NCI-H1436 treated with DMSO at 0.1 percent for 48 hours (cell line): ENCODE measurements around the gene RAPGEF5.

Experiments
- DNase-seq: peaks from one replicate; lab custom pipeline; 2025; lab: John Stamatoyannopoulos, UW

RAPGEF5 gene

DNA sequence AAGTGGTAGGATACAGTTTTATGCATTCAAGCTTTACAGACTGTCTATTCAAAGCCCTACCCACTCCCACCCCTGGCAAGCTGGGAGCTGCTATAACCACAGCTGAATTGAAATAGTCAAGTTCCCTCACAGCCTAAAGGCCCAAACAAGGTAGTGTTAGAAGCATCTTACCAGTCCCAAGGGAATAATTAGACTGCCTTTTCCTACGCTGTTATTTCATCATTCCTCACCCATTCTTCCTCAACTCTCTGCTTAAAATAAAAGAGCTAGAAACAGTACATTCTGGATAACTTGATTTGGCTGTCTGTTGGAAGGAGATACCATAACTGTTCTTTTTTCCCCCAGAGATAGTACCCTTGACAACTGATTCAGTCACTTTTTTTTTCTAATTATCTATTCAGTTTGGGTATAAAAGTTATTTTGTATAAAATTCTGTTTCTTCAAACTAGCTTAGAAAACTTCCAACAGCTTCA, 54.0 kb downstream of the RAPGEF5 start:
- no peak for DNase-seq

- DNase-seq, result no peak
Measured at GRCh38 chr7:22302193-22302592, 54.8 kb downstream of the RAPGEF5 start.

DNA sequence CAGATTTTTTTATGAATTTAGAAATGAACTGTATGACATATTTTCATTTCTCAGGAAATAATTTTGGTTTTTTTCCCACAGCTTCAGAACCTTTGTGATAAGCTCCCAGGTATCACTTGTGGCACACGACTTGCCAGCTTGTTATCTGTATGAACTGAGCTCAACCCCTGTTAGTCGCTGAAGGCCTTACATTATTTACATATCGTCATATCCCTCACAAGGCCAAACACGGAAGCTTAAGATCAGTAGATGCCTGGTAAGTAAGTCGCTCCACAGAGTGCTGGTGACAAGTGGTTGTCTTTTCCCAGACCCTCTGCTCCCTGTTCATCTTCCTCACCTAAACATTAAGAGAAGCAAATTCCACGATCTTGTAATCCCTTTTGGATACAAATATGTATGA, 55.2 kb downstream of the RAPGEF5 start:
- DNase-seq, result no peak

GRCh38 chr7:22300839-22301238, 56.1 kb downstream of the RAPGEF5 start:
- DNase-seq, result no peak

DNA sequence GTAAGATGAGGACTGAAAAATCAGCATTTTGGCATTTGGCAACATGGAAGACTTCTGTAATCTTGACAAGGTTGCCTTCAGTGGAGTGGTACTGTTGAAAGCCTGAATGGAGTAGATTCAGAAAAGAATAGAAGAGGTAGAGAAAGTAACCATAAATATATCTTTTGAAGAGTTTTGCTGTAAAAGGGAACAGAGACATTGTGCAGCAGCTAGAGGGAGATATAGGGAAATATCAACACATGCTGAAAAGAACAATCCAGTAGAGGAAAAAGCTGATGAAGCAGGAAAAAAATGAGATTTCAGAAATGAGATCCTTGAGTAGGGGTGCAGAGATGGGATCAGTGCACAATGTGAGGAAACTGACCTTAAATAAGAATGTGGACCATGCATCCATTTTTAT, 60.0 kb downstream of the RAPGEF5 start:
- no peak for DNase-seq

GRCh38 chr7:22296265-22296566, 60.7 kb downstream of the RAPGEF5 start:
- no peak for DNase-seq

- DNase-seq, result no peak
Measured at GRCh38 chr7:22295402-22296264, 61.3 kb downstream of the RAPGEF5 start.

DNA sequence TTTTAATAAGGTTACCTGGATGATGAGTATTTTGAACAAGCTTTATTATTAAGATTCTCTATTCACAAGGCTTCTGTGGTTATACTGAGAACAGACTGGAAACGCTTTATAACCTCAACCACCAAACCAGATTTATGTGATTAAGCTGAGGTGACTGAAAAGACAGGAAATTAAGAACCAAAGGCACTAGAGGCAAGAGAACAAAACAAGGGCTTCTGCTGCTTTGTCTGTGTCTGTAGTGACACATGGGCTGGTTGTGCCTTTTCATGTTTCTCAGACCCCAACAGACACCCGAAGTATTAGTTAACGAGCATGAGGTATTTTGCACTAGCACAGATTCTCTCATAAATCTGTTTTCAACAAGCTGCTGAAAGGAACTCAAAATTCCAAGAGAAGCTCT, 64.4 kb downstream of the RAPGEF5 start:
- DNase-seq, result no peak

DNA sequence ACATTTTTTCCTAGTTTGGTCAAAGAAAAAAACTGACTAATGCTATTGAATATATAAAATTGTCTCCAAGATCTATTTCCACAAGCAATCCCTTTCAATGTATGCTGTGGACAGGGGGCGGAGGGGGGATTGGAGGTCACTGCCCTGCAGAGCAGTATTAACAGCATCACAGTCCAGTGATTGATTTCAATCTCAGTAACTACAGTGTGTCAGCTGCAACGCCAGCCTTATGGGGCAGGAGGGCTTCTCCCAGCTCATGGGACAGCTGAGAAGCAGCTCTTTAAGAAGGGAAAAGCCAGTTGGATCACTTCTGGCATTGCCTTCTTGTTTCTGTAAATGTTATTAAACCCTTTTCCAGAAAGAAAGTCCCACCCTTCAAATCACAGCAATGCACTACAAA, 65.0 kb downstream of the RAPGEF5 start:
- no peak for DNase-seq

GRCh38 chr7:22288202-22288601, 68.8 kb downstream of the RAPGEF5 start:
- no peak for DNase-seq

DNA sequence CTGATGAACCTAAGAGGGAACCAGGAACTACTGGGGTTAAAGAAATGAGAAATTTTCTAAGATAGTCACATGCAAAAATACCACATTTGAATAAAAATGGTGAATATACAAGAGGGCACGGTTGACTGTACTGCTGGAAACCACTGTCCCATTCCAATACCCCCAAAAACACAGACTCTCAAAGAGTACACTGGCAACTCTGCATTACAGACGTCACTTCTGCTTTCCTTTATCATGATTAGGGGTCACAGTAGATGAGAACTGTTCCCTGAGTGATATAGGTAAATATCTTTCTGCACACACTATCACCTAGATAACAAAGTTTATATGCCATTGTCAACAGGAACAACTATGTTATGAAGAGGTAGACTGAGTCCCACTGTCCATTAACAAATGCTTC, 69.5 kb downstream of the RAPGEF5 start:
- DNase-seq, result no peak

- DNase-seq, result no peak
Measured at GRCh38 chr7:22286436-22286835, 70.5 kb downstream of the RAPGEF5 start.

GRCh38 chr7:22281481-22281880, 75.5 kb downstream of the RAPGEF5 start:
- DNase-seq, result no peak

GRCh38 chr7:22280031-22280430, 76.9 kb downstream of the RAPGEF5 start:
- DNase-seq, result no peak

DNA sequence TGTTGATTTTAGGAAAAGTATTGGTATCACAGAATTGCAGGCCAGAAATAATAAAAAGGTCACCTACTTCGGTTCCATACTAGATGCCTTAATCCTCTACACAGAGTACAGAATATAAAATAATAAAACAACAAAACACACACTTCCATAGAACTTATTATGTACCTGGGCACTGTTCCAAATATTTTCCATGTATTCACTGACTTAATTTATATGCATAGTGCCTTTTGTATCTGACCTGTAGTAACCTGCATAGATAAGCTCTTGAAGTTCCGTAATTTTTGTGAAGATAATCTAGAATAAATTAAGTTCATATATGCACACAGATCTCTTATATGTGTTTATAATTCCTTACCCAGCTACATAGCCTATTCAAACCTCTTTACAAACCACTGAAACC, 78.3 kb downstream of the RAPGEF5 start:
- DNase-seq, result no peak

DNA sequence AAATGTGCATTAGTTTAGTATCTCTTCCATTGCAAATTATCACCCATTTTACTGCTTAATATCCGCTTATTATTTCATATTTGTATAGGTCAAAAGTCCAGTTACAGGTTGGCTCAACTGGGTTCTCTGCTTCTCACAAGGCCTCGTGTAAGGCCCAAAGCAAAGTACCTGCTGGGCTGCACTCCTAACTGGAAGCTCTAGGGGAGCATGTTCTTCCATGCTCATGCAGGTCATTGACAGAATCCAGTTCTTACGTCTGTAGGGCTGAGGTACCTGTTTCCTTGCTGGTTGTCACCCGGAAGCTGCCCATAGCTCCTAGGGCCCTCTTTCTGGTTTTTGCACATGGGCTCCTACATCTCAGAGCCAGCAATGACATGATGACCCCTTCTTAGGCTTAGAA, 79.6 kb downstream of the RAPGEF5 start:
- DNase-seq, result no peak

GRCh38 chr7:22275661-22276060, 81.3 kb downstream of the RAPGEF5 start:
- no peak for DNase-seq

- DNase-seq, result no peak
Measured at GRCh38 chr7:22271311-22271710, 85.6 kb downstream of the RAPGEF5 start.

DNA sequence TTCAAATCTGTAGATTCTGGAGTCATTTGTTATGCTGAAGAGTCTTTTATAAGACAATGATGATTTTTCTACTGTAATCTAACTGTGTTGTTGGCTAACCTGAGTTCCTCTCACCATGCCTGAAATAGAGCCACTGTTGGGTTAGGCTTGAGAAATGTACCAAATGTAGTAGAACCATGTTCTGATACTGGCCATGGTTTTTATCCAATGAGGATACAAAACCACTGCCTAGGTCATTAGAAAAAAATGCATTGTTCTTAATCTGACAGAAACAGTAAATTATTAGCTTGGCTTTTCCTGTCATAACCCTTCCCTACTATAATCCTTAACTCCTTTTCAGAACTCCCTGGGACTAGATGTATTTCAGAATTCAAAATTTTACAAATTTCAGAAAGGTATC, 86.6 kb downstream of the RAPGEF5 start:
- no peak for DNase-seq

DNA sequence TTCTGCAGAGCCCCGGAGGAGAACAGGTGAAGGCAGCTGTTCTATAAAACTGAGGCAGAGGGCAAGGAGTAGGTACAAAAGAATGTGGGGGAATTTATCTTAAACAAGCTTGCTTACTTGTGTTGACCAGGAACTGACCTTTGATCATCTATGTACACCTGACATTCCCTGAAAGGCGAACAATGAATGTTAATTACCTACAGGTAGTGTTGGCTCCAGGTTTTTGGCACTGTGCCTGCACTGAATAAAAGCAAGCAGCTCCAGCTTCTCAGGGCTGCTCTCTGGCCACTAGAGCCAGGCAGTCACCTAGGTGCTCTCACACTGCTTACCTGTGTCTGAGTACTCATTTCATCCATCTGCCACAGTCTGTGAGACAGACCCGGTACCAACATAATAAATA, 87.0 kb downstream of the RAPGEF5 start:
- no peak for DNase-seq

DNA sequence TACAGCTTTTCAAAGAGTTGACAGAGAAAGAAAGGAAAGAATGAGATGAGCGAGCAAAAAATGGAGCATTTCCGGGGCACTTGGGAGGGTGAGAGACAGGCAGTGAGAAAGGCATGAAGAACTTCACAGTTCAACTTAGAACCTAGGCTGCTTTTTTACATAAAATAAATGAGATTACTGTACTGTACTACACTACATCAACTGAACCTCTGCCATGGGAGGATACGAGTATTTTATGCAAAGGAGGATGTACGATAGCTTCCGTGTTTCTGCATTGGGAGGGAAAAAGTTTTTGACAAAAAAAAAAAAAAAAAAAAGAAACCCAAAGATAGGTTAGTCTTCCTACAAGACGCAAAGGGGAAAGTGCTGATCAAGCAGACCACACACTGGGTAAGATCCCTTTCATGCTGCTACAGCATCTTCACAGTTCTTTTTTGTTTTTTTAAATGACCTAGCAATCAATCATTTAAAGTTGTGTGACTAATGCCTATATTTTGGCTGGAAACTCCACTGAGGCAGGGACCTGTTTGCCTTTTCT, 88.0 kb downstream of the RAPGEF5 start:
- no peak for DNase-seq

DNA sequence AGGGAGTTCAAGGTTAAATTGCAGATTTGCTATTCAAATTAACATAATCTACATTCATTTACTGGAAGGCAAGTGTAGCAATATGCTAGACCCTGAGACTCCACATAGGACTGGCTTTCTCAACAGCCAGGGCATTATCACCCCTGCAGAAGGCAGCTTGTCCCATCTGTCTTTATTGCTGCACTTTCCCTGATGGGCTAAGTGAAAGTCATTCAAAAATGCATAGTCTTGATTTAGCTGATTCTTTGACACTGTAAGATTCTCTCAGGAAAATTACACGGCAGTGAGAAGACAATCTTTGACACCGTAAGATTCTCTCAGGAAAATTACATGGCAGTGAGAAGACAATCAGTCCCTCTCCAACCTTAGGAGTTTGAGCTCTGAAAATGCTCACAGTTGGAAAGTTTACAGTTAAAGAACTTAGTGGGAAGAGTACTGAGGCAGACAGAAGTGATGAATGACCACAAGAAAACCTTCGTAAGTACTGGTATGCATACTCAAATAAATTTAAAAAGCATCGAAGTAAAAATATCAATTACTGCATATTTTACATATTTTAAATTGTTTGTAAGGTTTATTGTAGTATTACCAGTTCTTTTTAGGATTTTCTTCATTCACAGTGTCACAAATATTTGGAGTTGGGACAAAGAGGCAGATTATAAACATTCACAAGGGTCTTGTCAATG, 88.9 kb downstream of the RAPGEF5 start:
- no peak for DNase-seq

DNA sequence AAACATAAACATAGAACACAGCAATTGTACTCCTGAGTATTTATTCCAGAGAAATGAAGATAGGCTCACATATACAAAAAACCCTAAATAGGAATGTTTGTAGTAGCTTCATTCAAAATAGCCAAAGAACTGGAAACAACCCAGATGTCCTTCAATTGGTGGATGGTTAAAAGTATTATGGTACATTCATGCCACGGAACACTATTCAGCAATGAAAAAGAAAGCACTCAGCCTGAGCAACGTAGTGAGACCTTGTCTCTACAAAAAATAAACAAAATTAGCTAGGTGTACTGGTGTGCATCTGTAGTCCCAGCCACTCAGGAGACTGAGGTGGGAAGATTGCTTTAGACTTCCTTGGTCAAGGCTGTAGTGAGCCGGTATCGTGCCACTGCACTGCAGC, 94.4 kb downstream of the RAPGEF5 start:
- no peak for DNase-seq
